Smooth muscle cell (in vitro differentiated cells): Measurements from ENCODE around the gene DNAJB8. TPM values are rescaled to one million over a fixed set of nuclear protein-coding genes. Genes with fewer than 3 reads are reported as not detected.

Experiments used
- DNase-seq: peaks from one replicate; lab custom pipeline; 2025; ENCODE audit not compliant: unreplicated experiment; lab: John Stamatoyannopoulos, UW
- H2AFZ ChIP-seq: fragments of 200-600 bp; sonication (generic); 2 replicates; pipeline ENCODE4 v1.6.0; 2016; ENCODE audit warnings: antibody characterized with exemption, low read depth, mild to moderate bottlenecking
- H3F3A ChIP-seq: fragments of 200-600 bp; sonication (generic); 2 replicates; pipeline ENCODE4 v1.6.0; 2017; ENCODE audit warnings: antibody characterized with exemption, low read depth
- H3K27ac ChIP-seq: fragments of 200-600 bp; sonication (generic); 2 replicates; pipeline ENCODE4 v1.5.1; 2016; ENCODE audit warnings: low read depth, mild to moderate bottlenecking
- H3K27me3 ChIP-seq: fragments of 200-600 bp; sonication (generic); 2 replicates; pipeline ENCODE4 v1.6.1; 2016; ENCODE audit warnings: low read depth, mild to moderate bottlenecking
- H3K36me3 ChIP-seq: fragments of 200-600 bp; sonication (generic); 2 replicates; pipeline ENCODE4 v1.5.1; 2016; ENCODE audit warnings: low read depth
- H3K4me1 ChIP-seq: fragments of 200-600 bp; sonication (generic); 2 replicates; pipeline ENCODE4 v1.5.1; 2016; ENCODE audit warnings: low read depth
- H3K4me2 ChIP-seq: fragments of 200-600 bp; sonication (generic); 2 replicates; pipeline ENCODE4 v1.6.0; 2016; ENCODE audit warnings: mild to moderate bottlenecking
- H3K4me3 ChIP-seq: fragments of 200-600 bp; sonication (generic); 2 replicates; pipeline ENCODE4 v1.5.1; 2016; ENCODE audit warnings: mild to moderate bottlenecking
- H3K79me2 ChIP-seq: fragments of 200-600 bp; sonication (generic); 2 replicates; pipeline ENCODE4 v1.6.0; 2016; ENCODE audit warnings: low read depth, mild to moderate bottlenecking
- H3K9ac ChIP-seq: fragments of 200-600 bp; sonication (generic); 2 replicates; pipeline ENCODE4 v1.6.0; 2016; ENCODE audit warnings: low read depth
- H3K9me3 ChIP-seq: fragments of 200-600 bp; sonication (generic); replicated peaks from 2 replicates; pipeline ENCODE4 v1.5.1; 2016; ENCODE audit warnings: low read depth
- H4K20me1 ChIP-seq: fragments of 200-600 bp; sonication (generic); 2 replicates; pipeline ENCODE4 v1.6.0; 2016; ENCODE audit warnings: low read depth
- CTCF ChIP-seq: fragments of 200-600 bp; sonication (generic); IDR thresholded peaks from 2 replicates; pipeline ENCODE4 v1.5.1; 2017; ENCODE audit warnings: borderline replicate concordance, mild to moderate bottlenecking, antibody characterized with exemption; ENCODE audit not compliant: insufficient read depth, poor library complexity, severe bottlenecking
- WGBS: methylation state at CpG from one replicate; pipeline ENCODE4 v1.1.7; 2016; ENCODE audit warnings: low lambda C conversion rate; 5-methylcytosine and 5-hydroxymethylcytosine counted together
- polyA plus RNA-seq: library from polyadenylated mRNA; unstranded; fragments of >200 nt; fragmentation: Nextera tagmentation; extraction: Ambion mirVana; gene quantifications from 2 replicates; pipeline ENCODE4 v1.2.1, GENCODE V29; 2016
- total RNA-seq: library from RNA; depleted of rRNA; stranded (reverse); fragments of >200 nt; gene quantifications from 2 replicates; pipeline ENCODE4 v1.2.3, GENCODE V29; 2014

The DNAJB8 gene
- total RNA-seq, result not detected in 2 replicates
- polyA plus RNA-seq, result not detected in 2 replicates

DNA sequence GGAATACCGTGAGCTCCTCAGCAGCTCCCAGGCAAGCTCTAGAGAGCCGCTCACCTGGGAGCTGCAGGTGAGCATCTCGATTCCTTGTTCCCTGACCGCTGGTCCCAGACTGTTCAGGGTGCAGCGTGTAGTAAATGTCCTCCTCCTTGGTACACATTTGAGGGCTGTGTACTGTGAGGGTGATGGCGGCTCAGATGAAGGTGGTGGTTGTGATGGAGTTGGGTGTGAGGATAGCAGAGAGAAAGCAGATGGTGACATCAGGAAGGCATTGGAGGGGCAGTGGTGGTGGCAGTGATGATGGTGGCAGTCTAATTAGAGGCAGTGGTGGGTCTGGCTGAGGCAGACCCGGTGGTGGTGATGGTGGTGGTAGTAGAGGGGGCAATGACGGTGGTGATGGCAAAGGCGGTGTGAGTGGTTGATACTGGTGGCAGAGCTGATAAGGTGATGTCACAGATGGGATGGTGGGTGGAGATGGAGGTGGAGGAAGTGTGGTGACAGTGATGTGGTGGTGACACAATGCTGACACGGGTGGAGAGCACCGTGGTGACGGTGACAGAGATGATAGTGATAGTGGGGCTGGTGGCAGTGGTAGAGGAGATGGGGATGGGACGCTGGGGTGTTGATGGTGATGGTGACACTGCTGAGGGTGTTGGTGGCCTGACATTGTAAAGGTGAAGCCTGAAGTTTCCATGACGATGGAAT is at the start of gene DNAJB8:
TSS of gene DNAJB8 (minus strand) at position 51 of the 702 bp plus-strand sequence. CDS start 3,645 bp downstream, outside the sequence.
- Histone ChIP-seq H3K79me2 (no peaks in the 10 kb centered on the region), H3K4me2 (no peak within 1 kb of the TSS), H3K27ac (no peak within 1 kb of the TSS), H3F3A (no peaks in the 10 kb centered on the region), H3K36me3 (no peaks in the 10 kb centered on the region), H2AFZ (no peak within 1 kb of the TSS), H3K9ac (no peak within 1 kb of the TSS), H3K4me3 (no peak within 1 kb of the TSS), H3K27me3 (peaks cover 20% of the 10 kb centered on the region), H4K20me1 (no peaks in the 10 kb centered on the region), H3K4me1 (no peaks in the 10 kb centered on the region), H3K9me3 (no peaks in the 10 kb centered on the region)
- 90% methylated on average over 14 of the region's 14 CpGs for WGBS
- DNase-seq, result no peak
- no peak for TF ChIP-seq CTCF

DNA sequence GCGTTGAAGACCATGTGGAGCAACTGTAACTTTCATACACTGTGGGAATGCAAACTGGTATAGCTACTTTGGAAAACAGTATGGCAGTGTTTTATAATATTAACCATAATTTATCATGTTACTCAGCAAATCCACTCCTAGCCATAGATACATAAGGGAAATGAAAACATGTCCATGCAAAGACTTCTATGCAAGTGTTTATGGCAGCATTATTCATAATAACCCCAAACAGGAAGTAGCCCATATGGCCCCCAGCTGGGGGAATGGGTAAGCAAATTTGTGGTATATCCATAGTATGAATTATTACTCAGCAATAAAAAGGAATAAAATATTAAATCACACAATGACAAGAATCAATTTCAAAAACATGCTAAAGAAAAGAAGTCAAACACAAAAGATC is 49.3 kb upstream of the DNAJB8 start:
- Histone ChIP-seq H3K4me2 (no peak overlapping the region), H3K4me3 (no peak overlapping the region), H3K36me3 (no peaks in the 10 kb centered on the region), H3K9ac (no peak overlapping the region), H3K79me2 (no peaks in the 10 kb centered on the region), H3K9me3 (peaks cover 7% of the 10 kb centered on the region), H2AFZ (no peak overlapping the region), H3K4me1 (no peaks in the 10 kb centered on the region), H3F3A (no peaks in the 10 kb centered on the region), H4K20me1 (no peaks in the 10 kb centered on the region), H3K27me3 (peaks cover 15% of the 10 kb centered on the region), H3K27ac (no peak overlapping the region)
- WGBS, result 80% methylated on average over 1 of the region's 1 CpG
- no peak for TF ChIP-seq CTCF
- DNase-seq, result no peak

GRCh38 chr3:128508852-128509251 is 42.2 kb upstream of the DNAJB8 start:
- Histone ChIP-seq H3F3A (no peaks in the 10 kb centered on the region), H2AFZ (no peak overlapping the region), H3K4me3 (no peak overlapping the region), H3K36me3 (no peaks in the 10 kb centered on the region), H3K4me2 (no peak overlapping the region), H3K79me2 (no peaks in the 10 kb centered on the region), H3K9ac (no peak overlapping the region), H3K9me3 (peaks cover 2% of the 10 kb centered on the region), H3K4me1 (no peaks in the 10 kb centered on the region), H4K20me1 (no peaks in the 10 kb centered on the region), H3K27ac (no peak overlapping the region), H3K27me3 (no peaks in the 10 kb centered on the region)
- DNase-seq, result no peak
- no peak for TF ChIP-seq CTCF
- 89% methylated on average over 5 of the region's 5 CpGs for WGBS

DNA sequence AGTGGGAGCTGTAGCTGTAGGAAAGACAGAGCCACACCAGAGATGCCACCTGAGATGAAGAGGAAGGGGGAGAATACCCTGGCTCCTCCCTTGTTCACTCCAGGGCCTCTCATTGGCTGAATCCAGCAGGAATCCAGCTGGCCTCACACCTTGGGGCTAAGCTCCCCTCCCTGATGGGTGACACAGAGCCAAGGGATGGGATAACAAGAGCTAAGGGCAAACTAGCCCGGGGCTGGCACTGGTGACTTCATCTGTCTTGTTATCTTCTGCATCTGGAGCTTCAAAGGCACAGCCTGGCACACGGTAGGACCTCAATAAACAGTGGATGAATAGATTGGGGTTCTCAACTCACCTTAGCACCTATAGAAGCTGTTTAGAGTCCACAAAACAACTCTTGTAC is 40.1 kb upstream of the DNAJB8 start:
- Histone ChIP-seq H3F3A (no peaks in the 10 kb centered on the region), H3K9ac (no peak overlapping the region), H3K27me3 (no peaks in the 10 kb centered on the region), H3K36me3 (no peaks in the 10 kb centered on the region), H3K79me2 (no peaks in the 10 kb centered on the region), H3K4me2 (no peak overlapping the region), H2AFZ (no peak overlapping the region), H3K4me3 (no peak overlapping the region), H3K27ac (no peak overlapping the region), H3K9me3 (no peaks in the 10 kb centered on the region), H4K20me1 (no peaks in the 10 kb centered on the region), H3K4me1 (no peaks in the 10 kb centered on the region)
- no peak for DNase-seq
- 70% methylated on average over 2 of the region's 2 CpGs for WGBS
- no peak for TF ChIP-seq CTCF
